ENCODE measurements around the gene PPP1CB.

DNA sequence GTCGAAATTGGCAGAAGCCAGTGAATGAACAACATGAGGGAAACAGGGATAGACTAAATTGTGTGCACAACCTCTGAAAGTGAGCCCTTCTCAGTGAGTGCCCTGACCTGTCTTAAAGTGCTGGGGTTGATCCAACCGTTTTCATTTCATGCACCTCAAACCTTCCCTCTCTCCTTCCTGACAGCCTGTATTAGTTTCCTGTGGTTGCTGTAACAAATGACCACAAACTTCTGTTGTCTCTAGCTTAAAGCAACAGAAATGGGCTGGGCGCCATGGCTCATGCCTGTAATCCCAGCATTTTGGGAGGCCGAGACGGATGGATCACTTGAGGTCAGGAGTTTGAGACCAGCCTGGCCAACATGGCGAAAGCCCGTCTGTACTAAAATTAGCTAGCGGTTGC lies 48.8 kb upstream of the PPP1CB start:
- TF ChIP-seq, protein P1, sequence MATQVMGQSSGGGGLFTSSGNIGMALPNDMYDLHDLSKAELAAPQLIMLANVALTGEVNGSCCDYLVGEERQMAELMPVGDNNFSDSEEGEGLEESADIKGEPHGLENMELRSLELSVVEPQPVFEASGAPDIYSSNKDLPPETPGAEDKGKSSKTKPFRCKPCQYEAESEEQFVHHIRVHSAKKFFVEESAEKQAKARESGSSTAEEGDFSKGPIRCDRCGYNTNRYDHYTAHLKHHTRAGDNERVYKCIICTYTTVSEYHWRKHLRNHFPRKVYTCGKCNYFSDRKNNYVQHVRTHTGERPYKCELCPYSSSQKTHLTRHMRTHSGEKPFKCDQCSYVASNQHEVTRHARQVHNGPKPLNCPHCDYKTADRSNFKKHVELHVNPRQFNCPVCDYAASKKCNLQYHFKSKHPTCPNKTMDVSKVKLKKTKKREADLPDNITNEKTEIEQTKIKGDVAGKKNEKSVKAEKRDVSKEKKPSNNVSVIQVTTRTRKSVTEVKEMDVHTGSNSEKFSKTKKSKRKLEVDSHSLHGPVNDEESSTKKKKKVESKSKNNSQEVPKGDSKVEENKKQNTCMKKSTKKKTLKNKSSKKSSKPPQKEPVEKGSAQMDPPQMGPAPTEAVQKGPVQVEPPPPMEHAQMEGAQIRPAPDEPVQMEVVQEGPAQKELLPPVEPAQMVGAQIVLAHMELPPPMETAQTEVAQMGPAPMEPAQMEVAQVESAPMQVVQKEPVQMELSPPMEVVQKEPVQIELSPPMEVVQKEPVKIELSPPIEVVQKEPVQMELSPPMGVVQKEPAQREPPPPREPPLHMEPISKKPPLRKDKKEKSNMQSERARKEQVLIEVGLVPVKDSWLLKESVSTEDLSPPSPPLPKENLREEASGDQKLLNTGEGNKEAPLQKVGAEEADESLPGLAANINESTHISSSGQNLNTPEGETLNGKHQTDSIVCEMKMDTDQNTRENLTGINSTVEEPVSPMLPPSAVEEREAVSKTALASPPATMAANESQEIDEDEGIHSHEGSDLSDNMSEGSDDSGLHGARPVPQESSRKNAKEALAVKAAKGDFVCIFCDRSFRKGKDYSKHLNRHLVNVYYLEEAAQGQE (tag by site-specific recombination; IDR thresholded peaks at IDR 0.05), result no peak
- TF ChIP-seq, protein P2, sequence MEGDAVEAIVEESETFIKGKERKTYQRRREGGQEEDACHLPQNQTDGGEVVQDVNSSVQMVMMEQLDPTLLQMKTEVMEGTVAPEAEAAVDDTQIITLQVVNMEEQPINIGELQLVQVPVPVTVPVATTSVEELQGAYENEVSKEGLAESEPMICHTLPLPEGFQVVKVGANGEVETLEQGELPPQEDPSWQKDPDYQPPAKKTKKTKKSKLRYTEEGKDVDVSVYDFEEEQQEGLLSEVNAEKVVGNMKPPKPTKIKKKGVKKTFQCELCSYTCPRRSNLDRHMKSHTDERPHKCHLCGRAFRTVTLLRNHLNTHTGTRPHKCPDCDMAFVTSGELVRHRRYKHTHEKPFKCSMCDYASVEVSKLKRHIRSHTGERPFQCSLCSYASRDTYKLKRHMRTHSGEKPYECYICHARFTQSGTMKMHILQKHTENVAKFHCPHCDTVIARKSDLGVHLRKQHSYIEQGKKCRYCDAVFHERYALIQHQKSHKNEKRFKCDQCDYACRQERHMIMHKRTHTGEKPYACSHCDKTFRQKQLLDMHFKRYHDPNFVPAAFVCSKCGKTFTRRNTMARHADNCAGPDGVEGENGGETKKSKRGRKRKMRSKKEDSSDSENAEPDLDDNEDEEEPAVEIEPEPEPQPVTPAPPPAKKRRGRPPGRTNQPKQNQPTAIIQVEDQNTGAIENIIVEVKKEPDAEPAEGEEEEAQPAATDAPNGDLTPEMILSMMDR (tag by site-specific recombination; IDR thresholded peaks at IDR 0.05), result no peak
- TF ChIP-seq MYNN (tag by site-specific recombination; IDR thresholded peaks at IDR 0.05; ENCODE audit: borderline replicate concordance) (no peak), ZNF274 (IDR thresholded peaks at IDR 0.05; ENCODE audit: low read length) (no peak), ZNF274 (tag by site-specific recombination; IDR thresholded peaks at IDR 0.05; ENCODE audit: borderline replicate concordance) (no peak), ZNF19 (tag by site-specific recombination; IDR thresholded peaks at IDR 0.05; ENCODE audit: low read depth) (no peak), WT1 (tag by site-specific recombination; IDR thresholded peaks at IDR 0.05) (no peak)
- TF ChIP-seq, protein P3, sequence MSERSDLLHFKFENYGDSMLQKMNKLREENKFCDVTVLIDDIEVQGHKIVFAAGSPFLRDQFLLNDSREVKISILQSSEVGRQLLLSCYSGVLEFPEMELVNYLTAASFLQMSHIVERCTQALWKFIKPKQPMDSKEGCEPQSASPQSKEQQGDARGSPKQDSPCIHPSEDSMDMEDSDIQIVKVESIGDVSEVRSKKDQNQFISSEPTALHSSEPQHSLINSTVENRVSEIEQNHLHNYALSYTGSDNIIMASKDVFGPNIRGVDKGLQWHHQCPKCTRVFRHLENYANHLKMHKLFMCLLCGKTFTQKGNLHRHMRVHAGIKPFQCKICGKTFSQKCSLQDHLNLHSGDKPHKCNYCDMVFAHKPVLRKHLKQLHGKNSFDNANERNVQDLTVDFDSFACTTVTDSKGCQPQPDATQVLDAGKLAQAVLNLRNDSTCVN (tag by site-specific recombination; optimal IDR thresholded peaks at IDR 0.05), result no peak

Data from HEK293 (cell line).